ENCODE results near the gene DHX8.

- TF ChIP-seq CTCF (conservative IDR thresholded peaks at IDR 0.05) (no peak), ZFX (IDR thresholded peaks at IDR 0.05) (no peak)
Observed at GRCh38 chr17:43490621-43491020, 6.8 kb downstream of the DHX8 start.

Data from C4-2B (cell line).